GM12875 (cell line): Measurements from ENCODE around the gene SSR1.
"Not testable (repeated sequence)": the region's sequence is repeated elsewhere in the genome, so short reads cannot be mapped to it uniquely, and the experiment has no call there.

Source experiments
- H3K4me3 ChIP-seq: one replicate; pipeline ENCODE4 v1.5.1; 2011; ENCODE audit warnings: low read depth, low read length, control low read depth
- CTCF ChIP-seq: IDR thresholded peaks from 2 replicates; pipeline ENCODE4 v1.5.1; 2011; ENCODE audit warnings: low read depth, mild to moderate bottlenecking, control low read depth, inconsistent platforms, low read length, moderate library complexity, borderline replicate concordance; ENCODE audit not compliant: insufficient read depth

Gene SSR1

GRCh38 chr6:7325750-7326149 is 12.8 kb upstream of the SSR1 start:
- H3K4me3 ChIP-seq, result no peak overlapping the region
- TF ChIP-seq CTCF, result no peak

GRCh38 chr6:7324520-7324919 is 11.5 kb upstream of the SSR1 start:
- TF ChIP-seq CTCF, result no peak
- no peak overlapping the region for H3K4me3 ChIP-seq

- H3K4me3 ChIP-seq, result no peak overlapping the region
- no peak for TF ChIP-seq CTCF
Observed at GRCh38 chr6:7323074-7323473, 10.1 kb upstream of the SSR1 start.

- H3K4me3 ChIP-seq, result not testable (repeated sequence)
Observed at GRCh38 chr6:7321866-7322265, 8.9 kb upstream of the SSR1 start.

GRCh38 chr6:7319406-7319805 is 6.4 kb upstream of the SSR1 start:
- H3K4me3 ChIP-seq, result not testable (repeated sequence)

GRCh38 chr6:7317538-7317937 is 4.5 kb upstream of the SSR1 start:
- no peak for TF ChIP-seq CTCF
- no peak overlapping the region for H3K4me3 ChIP-seq

GRCh38 chr6:7316658-7317533 is 3.9 kb upstream of the SSR1 start:
- no peak for TF ChIP-seq CTCF
- no peak overlapping the region for H3K4me3 ChIP-seq

- H3K4me3 ChIP-seq, result no peak overlapping the region
- TF ChIP-seq CTCF, result no peak
Observed at GRCh38 chr6:7315948-7316365, 3.0 kb upstream of the SSR1 start.

GRCh38 chr6:7315087-7315947 is 2.3 kb upstream of the SSR1 start:
- H3K4me3 ChIP-seq, result not testable (repeated sequence)
